Osteoblast (primary cell): ENCODE results near the gene MFSD2B. TPM values are rescaled to one million over a fixed set of nuclear protein-coding genes. Genes with fewer than 3 reads are reported as not detected.

Source experiments
- DNase-seq: peaks from one replicate; pipeline ENCODE4 v3.0.0; 2011; ENCODE audit warnings: low spot score, mixed read lengths; ENCODE audit not compliant: insufficient read length; ENCODE audit errors: missing footprints
- H2AFZ ChIP-seq: 2 replicates; pipeline ENCODE4 v1.6.0; 2011; ENCODE audit warnings: mild to moderate bottlenecking, low read length
- H3K27ac ChIP-seq: 2 replicates; pipeline ENCODE4 v1.5.1; 2011; ENCODE audit warnings: mild to moderate bottlenecking, low read depth, low read length, moderate library complexity
- H3K27me3 ChIP-seq: 2 replicates; pipeline ENCODE4 v1.6.0; 2012; ENCODE audit warnings: mild to moderate bottlenecking, control low read depth, inconsistent platforms, low read length, moderate library complexity; ENCODE audit not compliant: insufficient read depth
- H3K36me3 ChIP-seq: 2 replicates; pipeline ENCODE4 v1.5.1; 2011; ENCODE audit warnings: mild to moderate bottlenecking, low read length, control low read depth, moderate library complexity; ENCODE audit not compliant: insufficient read depth
- H3K4me1 ChIP-seq: 2 replicates; pipeline ENCODE4 v1.5.1; 2011; ENCODE audit warnings: mild to moderate bottlenecking, low read length, control low read depth, moderate library complexity; ENCODE audit not compliant: insufficient read depth
- H3K4me2 ChIP-seq: 2 replicates; pipeline ENCODE4 v1.6.0; 2011; ENCODE audit warnings: mild to moderate bottlenecking, low read length; ENCODE audit not compliant: insufficient read depth
- H3K4me3 ChIP-seq: fragments of 200-600 bp; sonication (generic); 3 replicates; pipeline ENCODE4 v1.5.1; 2012; ENCODE audit warnings: mild to moderate bottlenecking, low read length, inconsistent platforms; ENCODE audit not compliant: insufficient read depth
- H3K79me2 ChIP-seq: 2 replicates; pipeline ENCODE4 v1.6.0; 2012; ENCODE audit warnings: mild to moderate bottlenecking, low read length, control low read depth, inconsistent platforms; ENCODE audit not compliant: insufficient read depth
- H3K9me3 ChIP-seq: 2 replicates; pipeline ENCODE4 v1.5.1; 2011; ENCODE audit warnings: low read depth, low read length, control low read depth
- H4K20me1 ChIP-seq: 2 replicates; pipeline ENCODE4 v1.6.0; 2012; ENCODE audit warnings: mild to moderate bottlenecking, low read length, control low read depth; ENCODE audit not compliant: insufficient read depth
- total RNA-seq: library from RNA; depleted of rRNA; stranded (reverse); fragments of >200 nt; gene quantifications from 2 replicates; pipeline ENCODE4 v1.2.3, GENCODE V29; 2012
- TF ChIP-seq, protein P1 (sequence below): IDR thresholded peaks from 2 replicates; pipeline ENCODE4 v1.5.1; 2011; ENCODE audit warnings: mild to moderate bottlenecking, low read depth, low read length, moderate library complexity; ENCODE audit errors: extremely low read depth

The MFSD2B gene
- total RNA-seq, 1 donor: 0.36 TPM

DNA sequence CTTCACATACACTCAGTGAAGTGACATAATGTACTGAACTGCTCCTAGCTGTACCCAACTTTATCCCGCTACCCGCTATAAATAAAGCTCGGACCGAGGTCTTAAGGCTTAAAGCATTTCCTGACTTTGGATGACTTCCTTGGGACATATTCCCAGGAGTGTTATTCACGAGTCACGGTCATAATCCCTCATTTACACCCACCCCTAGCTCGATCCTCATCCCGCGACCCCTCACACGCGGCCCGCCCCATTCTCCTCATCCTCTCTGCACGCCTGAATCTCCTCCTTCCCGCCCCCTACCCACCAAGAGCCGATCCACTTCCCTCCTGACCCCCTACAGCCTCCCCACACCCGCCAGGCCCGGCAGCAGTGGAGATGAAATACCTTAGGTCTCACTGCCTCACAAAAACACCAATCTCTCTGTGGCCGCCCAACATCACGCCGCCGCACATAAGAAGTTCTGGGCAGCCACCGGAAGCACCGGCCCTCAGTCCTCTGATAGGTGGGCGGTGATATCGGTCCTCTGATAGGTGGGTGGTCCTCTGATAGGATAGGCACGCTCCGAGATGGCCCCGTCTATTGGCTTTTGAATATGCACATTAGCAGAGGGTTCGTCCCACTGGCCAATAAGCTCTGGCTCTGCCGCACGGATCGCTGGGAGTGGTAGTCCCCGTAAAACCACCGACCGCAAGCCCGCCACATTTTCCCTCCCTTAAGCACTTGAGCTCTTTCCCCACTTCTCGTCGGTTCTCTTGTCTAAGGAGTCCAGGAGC lies 37.2 kb downstream of the MFSD2B start, which contains the start of gene WDCP:
Gene WDCP (minus strand): TSS at position 462 of the 773 bp plus-strand sequence. CDS start 7,897 bp downstream, outside the sequence.
- Histone ChIP-seq H3K36me3 (no peaks in the 10 kb centered on the region), H3K4me1 (peaks cover 20% of the 10 kb centered on the region), H3K4me2 (peak within 1 kb of the TSS; percentile 97), H3K79me2 (peaks cover 27% of the 10 kb centered on the region), H3K27me3 (peaks cover 3% of the 10 kb centered on the region), H2AFZ (peak within 1 kb of the TSS; percentile 97), H3K9me3 (no peaks in the 10 kb centered on the region), H3K4me3 (peak within 1 kb of the TSS; percentile 99), H3K27ac (peak within 1 kb of the TSS; percentile 53), H4K20me1 (no peaks in the 10 kb centered on the region)
- TF ChIP-seq, protein P1, sequence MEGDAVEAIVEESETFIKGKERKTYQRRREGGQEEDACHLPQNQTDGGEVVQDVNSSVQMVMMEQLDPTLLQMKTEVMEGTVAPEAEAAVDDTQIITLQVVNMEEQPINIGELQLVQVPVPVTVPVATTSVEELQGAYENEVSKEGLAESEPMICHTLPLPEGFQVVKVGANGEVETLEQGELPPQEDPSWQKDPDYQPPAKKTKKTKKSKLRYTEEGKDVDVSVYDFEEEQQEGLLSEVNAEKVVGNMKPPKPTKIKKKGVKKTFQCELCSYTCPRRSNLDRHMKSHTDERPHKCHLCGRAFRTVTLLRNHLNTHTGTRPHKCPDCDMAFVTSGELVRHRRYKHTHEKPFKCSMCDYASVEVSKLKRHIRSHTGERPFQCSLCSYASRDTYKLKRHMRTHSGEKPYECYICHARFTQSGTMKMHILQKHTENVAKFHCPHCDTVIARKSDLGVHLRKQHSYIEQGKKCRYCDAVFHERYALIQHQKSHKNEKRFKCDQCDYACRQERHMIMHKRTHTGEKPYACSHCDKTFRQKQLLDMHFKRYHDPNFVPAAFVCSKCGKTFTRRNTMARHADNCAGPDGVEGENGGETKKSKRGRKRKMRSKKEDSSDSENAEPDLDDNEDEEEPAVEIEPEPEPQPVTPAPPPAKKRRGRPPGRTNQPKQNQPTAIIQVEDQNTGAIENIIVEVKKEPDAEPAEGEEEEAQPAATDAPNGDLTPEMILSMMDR: no peak
- peak; percentile 97 for DNase-seq

DNA sequence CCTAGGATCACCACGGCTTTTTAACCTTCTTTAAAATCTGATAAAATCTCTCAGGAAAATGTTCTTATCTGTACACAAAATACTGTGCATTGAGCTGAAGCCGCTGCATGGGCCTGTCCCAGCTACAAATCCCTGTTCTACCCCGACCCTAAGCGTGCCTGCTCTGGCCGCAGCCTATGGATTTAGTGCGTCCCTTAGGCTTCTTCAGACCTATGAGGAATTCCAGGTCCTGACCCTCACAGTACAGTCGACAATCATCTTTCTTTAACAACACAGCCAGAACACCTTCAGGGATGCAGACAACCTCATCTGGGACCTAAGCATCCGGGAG lies 37.8 kb downstream of the MFSD2B start:
- peaks cover 3% of the 10 kb centered on the region for H3K27me3 ChIP-seq
- peak overlapping the region; percentile 66 for H3K4me2 ChIP-seq
- H3K9me3 ChIP-seq: no peaks in the 10 kb centered on the region
- no peaks in the 10 kb centered on the region for H3K36me3 ChIP-seq
- peak overlapping the region; percentile 97 for H2AFZ ChIP-seq
- H3K4me3 ChIP-seq: peak overlapping the region; percentile 99
- no peak overlapping the region for H3K27ac ChIP-seq
- no peak for DNase-seq
- H4K20me1 ChIP-seq: no peaks in the 10 kb centered on the region
- TF ChIP-seq, protein P1: no peak
- peaks cover 20% of the 10 kb centered on the region for H3K4me1 ChIP-seq
- H3K79me2 ChIP-seq: peaks cover 27% of the 10 kb centered on the region

DNA sequence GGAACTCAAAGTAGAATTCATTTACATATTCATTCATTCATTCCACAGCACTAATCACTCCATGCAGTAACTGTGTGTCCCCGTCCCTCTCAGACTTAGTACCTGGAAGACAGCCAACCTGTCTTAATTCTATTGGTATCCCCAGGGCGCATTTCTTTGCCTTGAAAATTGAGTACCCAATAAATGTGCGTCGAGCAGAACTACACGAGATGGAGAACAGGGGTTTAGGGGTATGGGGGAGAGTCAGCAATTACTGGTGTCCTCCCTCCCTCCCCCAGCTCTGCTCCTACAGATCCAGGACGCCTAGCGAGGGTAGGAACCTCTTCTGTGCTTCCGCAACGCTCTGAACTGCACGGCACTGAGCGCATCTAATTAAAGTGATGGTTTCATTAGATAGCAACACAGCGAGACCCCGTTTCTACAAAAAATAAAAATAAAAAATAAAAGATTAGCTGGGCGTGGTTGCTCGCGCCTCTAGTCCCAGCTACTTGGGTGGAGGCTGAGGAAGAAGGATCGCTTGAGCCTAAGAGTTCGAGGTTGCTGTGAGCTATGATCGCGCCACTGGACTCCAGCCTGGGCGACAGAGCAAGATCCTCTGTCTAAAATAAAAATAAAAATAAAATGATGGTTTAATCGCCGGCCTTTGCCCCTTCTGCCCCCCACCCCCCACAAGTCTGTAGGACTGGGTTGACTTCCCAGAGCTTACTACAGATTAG lies 39.0 kb downstream of the MFSD2B start:
- Histone ChIP-seq H3K4me3 (peak overlapping the region; percentile 77), H3K27ac (no peak overlapping the region), H3K4me2 (peak overlapping the region; percentile 86), H3K36me3 (no peaks in the 10 kb centered on the region), H4K20me1 (no peaks in the 10 kb centered on the region), H2AFZ (peak overlapping the region; percentile 16), H3K4me1 (peaks cover 20% of the 10 kb centered on the region), H3K9me3 (no peaks in the 10 kb centered on the region), H3K27me3 (peaks cover 3% of the 10 kb centered on the region), H3K79me2 (peaks cover 21% of the 10 kb centered on the region)
- TF ChIP-seq, protein P1: no peak
- DNase-seq: peak; percentile 48

GRCh38 chr2:24049485-24050021 lies 39.7 kb downstream of the MFSD2B start, which contains the start of gene FKBP1B:
Gene FKBP1B (plus strand): TSS chr2:24049741. CDS start chr2:24049850, 109 bp downstream.
- Histone ChIP-seq H3K4me3 (peak within 1 kb of the TSS; percentile 77), H3K36me3 (no peaks in the 10 kb centered on the region), H3K27ac (no peak within 1 kb of the TSS), H3K27me3 (peaks cover 3% of the 10 kb centered on the region), H3K9me3 (no peaks in the 10 kb centered on the region), H3K79me2 (peaks cover 19% of the 10 kb centered on the region), H4K20me1 (no peaks in the 10 kb centered on the region), H3K4me1 (peaks cover 20% of the 10 kb centered on the region), H3K4me2 (peak within 1 kb of the TSS; percentile 86), H2AFZ (peak within 1 kb of the TSS; percentile 85)
- no peak for DNase-seq
- TF ChIP-seq, protein P1: no peak
